Duodenal mucosa (tissue), 2 donors: ENCODE results near the gene SEC61A2.

Source experiments
- H3K27ac ChIP-seq: one replicate; pipeline ENCODE4 v1.7.0; 2013; ENCODE audit warnings: low read depth, low read length
- H3K27me3 ChIP-seq, 2 donors: one replicate each; pipeline ENCODE4 v1.7.0; 2013; ENCODE audit warnings: low read length in 2 of 2, control low read depth in 1 of 2; ENCODE audit not compliant: insufficient read depth in 2 of 2, control insufficient read depth in 1 of 2
- H3K36me3 ChIP-seq, 2 donors: one replicate each; pipeline ENCODE4 v1.7.0; 2013; ENCODE audit warnings: low read length in 2 of 2, control low read depth in 1 of 2; ENCODE audit not compliant: insufficient read depth in 2 of 2, control insufficient read depth in 1 of 2
- H3K4me1 ChIP-seq, 2 donors: one replicate each; pipeline ENCODE4 v1.7.0; 2013; ENCODE audit warnings: low read length in 2 of 2, control low read depth in 1 of 2; ENCODE audit not compliant: insufficient read depth in 2 of 2, control insufficient read depth in 1 of 2
- H3K4me3 ChIP-seq, 2 donors: one replicate each; pipeline ENCODE4 v1.7.0; 2013; ENCODE audit warnings: low read length in 2 of 2, low read depth in 1 of 2
- H3K9ac ChIP-seq, 2 donors: one replicate each; pipeline ENCODE4 v1.7.0; 2013; ENCODE audit warnings: low read length in 2 of 2, low read depth in 1 of 2
- H3K9me3 ChIP-seq, 2 donors: one replicate each; pipeline ENCODE4 v1.7.0; 2013; ENCODE audit warnings: low read length in 2 of 2, control low read depth in 1 of 2; ENCODE audit not compliant: control insufficient read depth in 1 of 2

The SEC61A2 gene

DNA sequence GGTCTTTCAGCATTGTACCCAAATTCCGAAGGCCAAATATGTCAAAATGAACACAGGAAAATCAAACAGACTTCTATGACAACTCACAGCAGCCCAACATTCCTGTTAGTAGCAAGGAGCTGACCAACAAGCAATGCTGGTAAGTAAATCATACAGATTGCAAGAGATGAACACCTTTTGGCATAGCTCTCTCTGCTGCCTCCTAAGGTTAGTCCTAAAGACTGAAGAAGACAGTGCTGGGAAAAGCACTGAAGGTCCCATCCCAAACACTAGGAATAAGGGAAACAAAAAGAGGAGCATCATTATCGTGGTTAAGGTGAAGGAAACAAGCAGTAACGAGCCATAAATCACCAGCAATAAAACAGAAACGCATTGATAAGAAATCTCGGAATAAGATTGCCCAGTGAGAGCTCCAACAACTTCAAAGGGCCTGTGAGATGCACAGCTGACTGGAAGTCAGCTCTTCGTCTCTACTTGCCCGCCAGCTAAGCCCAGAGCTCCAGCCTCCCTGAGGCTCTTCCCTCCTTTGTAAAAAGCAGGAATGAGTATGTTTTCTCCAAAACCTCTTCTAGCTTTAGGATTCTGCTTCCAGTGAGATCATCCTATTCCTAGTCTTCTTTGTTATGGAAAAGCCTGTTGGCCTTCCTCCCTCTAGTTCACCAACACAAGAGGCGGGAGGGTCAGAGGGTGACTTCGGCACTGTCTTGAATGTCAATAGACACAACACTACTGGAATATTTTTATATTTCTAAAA, 50.9 kb downstream of the SEC61A2 start:
- Histone ChIP-seq H3K9ac (no peak overlapping the region), H3K4me3 (no peak overlapping the region), H3K4me1 (peaks cover 0 to 5% of the 10 kb centered on the region in 2 donors), H3K27me3 (no peaks in the 10 kb centered on the region), H3K36me3 (peaks cover 16% of the 10 kb centered on the region in 2 donors), H3K27ac (no peak overlapping the region), H3K9me3 (no peaks in the 10 kb centered on the region)

- Histone ChIP-seq H3K4me3 (no peak overlapping the region), H3K9me3 (no peaks in the 10 kb centered on the region), H3K9ac (no peak overlapping the region), H3K27me3 (no peaks in the 10 kb centered on the region), H3K4me1 (peaks cover 0 to 5% of the 10 kb centered on the region in 2 donors), H3K36me3 (peaks cover 16 to 22% of the 10 kb centered on the region in 2 donors), H3K27ac (no peak overlapping the region)
Measured at GRCh38 chr10:12181065-12181775, 51.7 kb downstream of the SEC61A2 start.

DNA sequence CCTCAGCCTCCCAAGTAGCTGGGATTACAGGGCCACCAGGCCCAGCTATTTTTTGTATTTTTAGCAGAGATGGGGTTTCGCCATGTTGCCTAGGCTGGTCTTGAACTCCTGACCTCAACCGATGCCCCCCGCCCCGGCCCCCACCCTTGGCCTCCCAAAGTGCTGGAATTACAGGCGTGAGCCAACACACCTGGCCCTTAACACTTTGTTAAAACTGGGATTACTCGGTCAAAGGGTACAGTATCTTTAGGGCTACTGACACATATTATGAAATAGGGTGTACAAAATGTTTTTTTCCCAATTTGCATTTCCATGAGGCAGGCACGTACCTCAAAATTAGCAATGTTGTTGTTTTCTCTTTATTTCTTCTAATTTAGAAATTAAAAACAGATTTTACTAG, 54.7 kb downstream of the SEC61A2 start:
- Histone ChIP-seq H3K9me3 (no peaks in the 10 kb centered on the region), H3K36me3 (peaks cover 8 to 13% of the 10 kb centered on the region in 2 donors), H3K4me1 (peaks cover 3 to 5% of the 10 kb centered on the region in 2 donors), H3K27me3 (no peaks in the 10 kb centered on the region), H3K9ac (no peak overlapping the region), H3K4me3 (no peak overlapping the region), H3K27ac (no peak overlapping the region)

GRCh38 chr10:12186323-12186722, 56.8 kb downstream of the SEC61A2 start:
- no peak overlapping the region for H3K27ac ChIP-seq

DNA sequence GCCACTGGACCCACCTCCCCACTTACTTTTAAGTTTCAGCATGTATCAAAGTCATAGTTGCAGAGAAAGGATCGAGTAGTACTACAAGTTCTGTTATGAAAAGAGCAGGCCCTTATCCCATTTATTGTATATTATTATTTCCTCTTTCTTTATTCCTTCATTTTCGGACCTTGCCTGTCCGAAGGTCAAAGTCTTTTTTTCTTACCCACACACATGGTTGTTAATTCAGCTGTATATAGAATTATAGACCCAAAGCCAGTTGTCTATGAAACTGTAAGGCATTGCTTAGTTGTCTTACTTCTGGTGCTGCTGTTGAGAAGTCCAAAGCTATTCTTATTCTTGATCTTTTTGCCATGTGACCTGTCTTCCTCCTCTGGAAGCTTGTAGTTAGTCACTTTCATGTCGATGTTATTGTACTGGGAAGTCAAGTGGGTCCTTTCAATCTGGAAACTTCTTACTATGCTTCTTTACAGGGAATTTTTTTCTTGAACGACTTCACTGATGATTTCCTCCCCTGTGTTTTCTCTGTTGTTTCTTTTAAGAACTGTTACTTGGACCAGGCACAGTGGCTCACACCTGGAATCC, 57.9 kb downstream of the SEC61A2 start:
- no peak overlapping the region for H3K9ac ChIP-seq
- no peak overlapping the region for H3K27ac ChIP-seq
- peaks cover 0 to 3% of the 10 kb centered on the region in 2 donors for H3K4me1 ChIP-seq
- H3K4me3 ChIP-seq, result no peak overlapping the region
- H3K9me3 ChIP-seq, result no peaks in the 10 kb centered on the region
- peaks cover 8 to 16% of the 10 kb centered on the region in 2 donors for H3K36me3 ChIP-seq
- no peaks in the 10 kb centered on the region for H3K27me3 ChIP-seq

More at GRCh38 chr10:12186323-12186722, 56.8 kb downstream of the SEC61A2 start:
- Histone ChIP-seq H3K4me1 (peaks cover 0 to 3% of the 10 kb centered on the region in 2 donors), H3K9ac (no peak overlapping the region), H3K27me3 (no peaks in the 10 kb centered on the region), H3K4me3 (no peak overlapping the region), H3K36me3 (peaks cover 8 to 13% of the 10 kb centered on the region in 2 donors), H3K9me3 (no peaks in the 10 kb centered on the region)

- Histone ChIP-seq H3K36me3 (peaks cover 3 to 16% of the 10 kb centered on the region in 2 donors), H3K27ac (no peak overlapping the region), H3K4me3 (no peak overlapping the region), H3K4me1 (peaks cover 0 to 3% of the 10 kb centered on the region in 2 donors), H3K9ac (no peak overlapping the region), H3K9me3 (no peaks in the 10 kb centered on the region), H3K27me3 (no peaks in the 10 kb centered on the region)
Measured at GRCh38 chr10:12188656-12189055, 59.2 kb downstream of the SEC61A2 start.

DNA sequence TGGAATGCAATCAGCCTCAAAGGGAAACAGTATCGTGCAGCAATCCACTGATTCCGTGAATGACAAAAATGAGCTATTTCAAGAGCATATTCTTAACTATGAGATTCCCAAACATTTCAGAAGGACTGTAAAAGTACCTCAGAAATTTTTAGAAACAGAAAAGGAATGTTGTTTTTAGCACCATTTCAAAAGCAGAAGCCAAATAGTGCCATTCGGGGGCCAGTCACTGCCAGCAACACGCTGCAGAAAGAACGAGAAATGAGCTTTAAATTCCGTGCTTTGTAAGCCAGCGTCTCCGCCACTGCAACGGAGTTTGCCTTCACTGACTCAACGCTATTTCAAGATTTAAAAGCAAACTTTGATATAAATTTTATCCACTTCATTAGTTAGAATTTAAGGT, 59.9 kb downstream of the SEC61A2 start:
- Histone ChIP-seq H3K9ac (no peak overlapping the region), H3K4me1 (peaks cover 4 to 7% of the 10 kb centered on the region in 2 donors), H3K4me3 (no peak overlapping the region), H3K9me3 (no peaks in the 10 kb centered on the region), H3K36me3 (peaks cover 3 to 16% of the 10 kb centered on the region in 2 donors), H3K27me3 (no peaks in the 10 kb centered on the region), H3K27ac (no peak overlapping the region)

DNA sequence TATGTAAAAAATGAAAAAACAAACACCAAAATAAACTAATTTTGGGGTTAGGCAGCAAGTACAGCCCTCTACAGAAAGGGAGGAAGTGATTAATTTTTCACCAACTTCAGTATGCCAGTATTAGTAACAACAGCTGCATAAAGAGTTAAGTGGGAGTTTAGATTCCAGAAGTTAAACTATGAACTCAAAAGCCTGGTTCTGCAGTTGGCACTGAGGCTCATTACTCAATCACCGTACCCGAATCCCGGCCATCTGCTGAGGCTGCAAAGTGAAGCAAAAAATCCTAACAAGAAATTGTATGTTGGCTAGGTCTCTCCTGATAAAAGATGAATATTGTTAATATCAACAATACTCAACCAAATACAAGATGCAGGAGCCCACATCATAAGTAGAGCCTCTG, 62.2 kb downstream of the SEC61A2 start:
- Histone ChIP-seq H3K36me3 (peaks cover 0 to 7% of the 10 kb centered on the region in 2 donors), H3K27ac (no peak overlapping the region), H3K4me3 (no peak overlapping the region), H3K4me1 (peaks cover 8 to 11% of the 10 kb centered on the region in 2 donors), H3K9ac (no peak overlapping the region), H3K9me3 (no peaks in the 10 kb centered on the region), H3K27me3 (no peaks in the 10 kb centered on the region)

DNA sequence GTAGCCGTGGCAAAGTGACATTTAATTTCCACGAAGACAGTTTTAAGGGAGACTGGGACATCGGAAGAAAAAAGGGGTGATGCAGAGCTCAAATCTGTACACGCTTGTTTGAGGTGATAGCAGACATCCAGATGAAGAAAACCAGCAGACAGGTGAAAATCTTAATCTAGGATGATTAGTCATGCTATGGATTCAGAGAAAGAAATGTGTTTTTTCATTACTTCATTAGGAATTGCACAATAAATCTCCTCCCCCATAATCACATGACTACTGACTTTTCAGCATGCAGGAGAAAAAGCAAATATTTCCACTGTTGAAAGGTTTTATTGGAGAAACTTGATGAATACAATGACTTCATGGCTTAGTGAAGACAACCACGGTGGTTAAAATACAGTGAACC, 63.7 kb downstream of the SEC61A2 start:
- H3K27me3 ChIP-seq, result no peaks in the 10 kb centered on the region
- no peak overlapping the region for H3K9ac ChIP-seq
- no peak overlapping the region for H3K4me3 ChIP-seq
- H3K27ac ChIP-seq, result no peak overlapping the region
- H3K4me1 ChIP-seq, result peaks cover 8 to 20% of the 10 kb centered on the region in 2 donors
- peaks cover 0 to 4% of the 10 kb centered on the region in 2 donors for H3K36me3 ChIP-seq
- H3K9me3 ChIP-seq, result no peaks in the 10 kb centered on the region

GRCh38 chr10:12194752-12195271, 65.3 kb downstream of the SEC61A2 start:
- peaks cover 8 to 21% of the 10 kb centered on the region in 2 donors for H3K4me1 ChIP-seq
- H3K9me3 ChIP-seq, result no peaks in the 10 kb centered on the region
- peaks cover 4 to 14% of the 10 kb centered on the region in 2 donors for H3K36me3 ChIP-seq
- H3K27ac ChIP-seq, result no peak overlapping the region
- H3K27me3 ChIP-seq, result no peaks in the 10 kb centered on the region
- peak overlapping the region; percentile 69 to 73 for H3K9ac ChIP-seq
- H3K4me3 ChIP-seq, result peak overlapping the region; percentile 96 to 98
